HG02610 (cell line): Measurements from ENCODE around the gene NDC80.
"Not testable (repeated sequence)": the region's sequence is repeated elsewhere in the genome, so short reads cannot be mapped to it uniquely, and the experiment has no call there.

ENCODE experiments used
- ATAC-seq: cut with Tn5 transposase; IDR thresholded peaks from one replicate; pipeline ENCODE4 v1.9.1; 2021; ENCODE audit warnings: mild to moderate bottlenecking, moderate library complexity; ENCODE audit not compliant: unreplicated experiment

Gene NDC80

GRCh38 chr18:2617401-2617998 lies 46.1 kb downstream of the NDC80 start:
- ATAC-seq, result no peak

- ATAC-seq, result no peak
These were observed 46.7 kb downstream of the NDC80 start for GRCh38 chr18:2618009-2618408.

GRCh38 chr18:2625217-2625616 lies 53.9 kb downstream of the NDC80 start:
- ATAC-seq, result no peak

- ATAC-seq, result peak; percentile 84
These were observed 56.5 kb downstream of the NDC80 start for GRCh38 chr18:2627821-2628276.

- no peak for ATAC-seq
These were observed 57.6 kb downstream of the NDC80 start for GRCh38 chr18:2629003-2629402.

- no peak for ATAC-seq
These were observed 64.2 kb downstream of the NDC80 start for GRCh38 chr18:2635586-2635985.

- no peak for ATAC-seq
These were observed 64.8 kb downstream of the NDC80 start for GRCh38 chr18:2636126-2636631.

GRCh38 chr18:2641638-2642037 lies 70.3 kb downstream of the NDC80 start:
- peak; percentile 71 for ATAC-seq

GRCh38 chr18:2642771-2643170 lies 71.4 kb downstream of the NDC80 start:
- ATAC-seq, result no peak

- no peak for ATAC-seq
These were observed 73.2 kb downstream of the NDC80 start for GRCh38 chr18:2644535-2644934.

- ATAC-seq, result no peak
These were observed 80.6 kb downstream of the NDC80 start for GRCh38 chr18:2651981-2652380.

- no peak for ATAC-seq
These were observed 82.1 kb downstream of the NDC80 start for GRCh38 chr18:2653467-2653866.

- no peak for ATAC-seq
These were observed 83.0 kb downstream of the NDC80 start for GRCh38 chr18:2654169-2654927.

- ATAC-seq, result peak; percentile 24
These were observed 83.5 kb downstream of the NDC80 start for GRCh38 chr18:2654928-2655177.

- ATAC-seq, result peak; percentile 70
These were observed 84.0 kb downstream of the NDC80 start, which contains the start of gene SMCHD1 for GRCh38 chr18:2655178-2655953. SMCHD1 (plus strand) TSS chr18:2655726; CDS start chr18:2656076, 350 bp downstream.

- ATAC-seq, result peak; percentile 21
These were observed 84.5 kb downstream of the NDC80 start for GRCh38 chr18:2655954-2656236.

- ATAC-seq, result peak; percentile 1
These were observed 85.1 kb downstream of the NDC80 start for GRCh38 chr18:2656237-2656980.

- ATAC-seq, result no peak
These were observed 85.7 kb downstream of the NDC80 start for GRCh38 chr18:2656981-2657512.

GRCh38 chr18:2657788-2658458 lies 86.6 kb downstream of the NDC80 start:
- ATAC-seq, result no peak

- ATAC-seq, result not testable (repeated sequence)
These were observed 89.5 kb downstream of the NDC80 start for GRCh38 chr18:2660849-2661248.
